ENCODE results near the gene ERFE. TPM values are rescaled to one million over a fixed set of nuclear protein-coding genes. Genes with fewer than 3 reads are reported as not detected.

The ERFE gene
- total RNA-seq, 4 donors from 2014 or later, result not detected

DNA sequence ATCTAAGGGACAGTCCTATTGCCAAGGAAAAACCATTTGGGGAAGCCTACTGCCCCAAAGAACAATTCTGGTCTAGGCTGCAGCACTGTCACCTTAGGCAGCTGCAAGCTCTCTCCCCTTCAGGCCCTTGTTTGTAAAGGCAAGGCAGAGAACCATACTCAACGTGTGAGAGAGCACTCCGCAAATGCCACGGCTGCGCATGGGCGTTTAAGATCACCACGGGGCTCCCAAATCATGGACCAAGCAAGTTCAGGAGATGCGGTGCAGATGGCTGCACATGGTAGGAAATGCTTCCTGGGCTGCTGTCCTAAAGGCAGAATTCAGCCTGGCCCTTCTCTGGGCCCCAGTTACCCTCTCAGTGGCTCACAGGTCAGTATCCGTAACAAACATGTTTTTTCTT lies 15.5 kb downstream of the ERFE start:
- peaks cover 86% of the 10 kb centered on the region for H3K36me3 ChIP-seq
- H3K4me3 ChIP-seq, result no peak overlapping the region
- TF ChIP-seq EP300 (IDR thresholded peaks at IDR 0.05) (no peak), POLR2A (IDR thresholded peaks at IDR 0.05) (no peak), POLR2AphosphoS5 (IDR thresholded peaks at IDR 0.05) (no peak)
- TF ChIP-seq, protein P1, sequence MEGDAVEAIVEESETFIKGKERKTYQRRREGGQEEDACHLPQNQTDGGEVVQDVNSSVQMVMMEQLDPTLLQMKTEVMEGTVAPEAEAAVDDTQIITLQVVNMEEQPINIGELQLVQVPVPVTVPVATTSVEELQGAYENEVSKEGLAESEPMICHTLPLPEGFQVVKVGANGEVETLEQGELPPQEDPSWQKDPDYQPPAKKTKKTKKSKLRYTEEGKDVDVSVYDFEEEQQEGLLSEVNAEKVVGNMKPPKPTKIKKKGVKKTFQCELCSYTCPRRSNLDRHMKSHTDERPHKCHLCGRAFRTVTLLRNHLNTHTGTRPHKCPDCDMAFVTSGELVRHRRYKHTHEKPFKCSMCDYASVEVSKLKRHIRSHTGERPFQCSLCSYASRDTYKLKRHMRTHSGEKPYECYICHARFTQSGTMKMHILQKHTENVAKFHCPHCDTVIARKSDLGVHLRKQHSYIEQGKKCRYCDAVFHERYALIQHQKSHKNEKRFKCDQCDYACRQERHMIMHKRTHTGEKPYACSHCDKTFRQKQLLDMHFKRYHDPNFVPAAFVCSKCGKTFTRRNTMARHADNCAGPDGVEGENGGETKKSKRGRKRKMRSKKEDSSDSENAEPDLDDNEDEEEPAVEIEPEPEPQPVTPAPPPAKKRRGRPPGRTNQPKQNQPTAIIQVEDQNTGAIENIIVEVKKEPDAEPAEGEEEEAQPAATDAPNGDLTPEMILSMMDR (IDR thresholded peaks at IDR 0.05), result no peak
- DNase-seq (ENCODE audit: low spot score in 2 of 2), result no peak
- H3K9me3 ChIP-seq, result no peaks in the 10 kb centered on the region
- H3K27me3 ChIP-seq, result no peaks in the 10 kb centered on the region
- H3K4me1 ChIP-seq, result peaks cover 15% of the 10 kb centered on the region
- 96% methylated on average over 8 of the region's 8 CpGs for WGBS
- H3K27ac ChIP-seq, result no peak overlapping the region

DNA sequence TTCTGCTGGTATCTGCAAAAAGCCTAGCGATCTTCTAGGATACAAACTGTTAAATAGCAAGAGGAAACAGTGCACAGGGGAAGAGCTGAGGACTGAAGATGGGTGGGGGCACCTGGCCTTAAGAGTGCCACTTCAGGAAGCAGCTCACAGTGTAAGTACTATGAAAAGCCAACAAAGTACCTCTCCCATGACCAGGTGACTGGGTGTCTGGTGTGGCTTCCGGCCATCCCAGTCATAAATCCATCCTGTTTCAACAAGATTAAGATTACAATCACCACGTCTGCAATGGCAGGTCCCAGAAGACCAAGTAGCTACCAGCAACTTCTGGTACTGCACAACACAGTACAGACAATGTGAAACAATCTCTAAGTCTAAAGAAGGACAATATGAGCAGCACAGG lies 15.9 kb downstream of the ERFE start:
- TF ChIP-seq POLR2A (IDR thresholded peaks at IDR 0.05), result no peak
- TF ChIP-seq POLR2AphosphoS5 (IDR thresholded peaks at IDR 0.05), result no peak
- TF ChIP-seq EP300 (IDR thresholded peaks at IDR 0.05), result no peak
- TF ChIP-seq, protein P1 (IDR thresholded peaks at IDR 0.05), result no peak
- WGBS, result 64% methylated on average over 3 of the region's 3 CpGs
- Histone ChIP-seq H3K36me3 (peaks cover 87% of the 10 kb centered on the region), H3K9me3 (no peaks in the 10 kb centered on the region), H3K4me1 (peaks cover 11% of the 10 kb centered on the region), H3K4me3 (no peak overlapping the region), H3K27ac (no peak overlapping the region), H3K27me3 (no peaks in the 10 kb centered on the region)
- DNase-seq (ENCODE audit: low spot score in 2 of 2), result no peak

DNA sequence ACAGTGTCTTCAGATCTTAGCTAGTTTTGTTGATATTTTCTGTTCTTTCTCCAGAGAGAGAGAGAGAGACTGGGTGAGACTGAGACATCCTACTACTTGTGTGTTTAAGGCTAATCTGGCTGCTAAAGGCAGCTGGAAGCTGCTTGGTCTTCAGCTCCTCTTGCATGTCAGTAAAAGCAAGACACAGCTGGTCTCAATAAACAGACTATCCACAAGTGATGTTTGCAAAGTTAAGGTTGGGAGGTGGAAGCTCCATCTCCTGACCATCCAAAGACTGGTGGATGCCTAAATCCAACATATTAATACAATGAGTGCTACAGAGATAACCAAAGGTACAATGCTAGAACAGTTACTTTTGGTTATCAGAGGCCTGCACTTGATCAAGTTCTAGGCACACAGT lies 17.8 kb downstream of the ERFE start:
- no peak overlapping the region for H3K4me3 ChIP-seq
- H3K9me3 ChIP-seq, result no peaks in the 10 kb centered on the region
- H3K27ac ChIP-seq, result no peak overlapping the region
- H3K27me3 ChIP-seq, result no peaks in the 10 kb centered on the region
- H3K36me3 ChIP-seq, result peaks cover 89% of the 10 kb centered on the region
- TF ChIP-seq POLR2A (IDR thresholded peaks at IDR 0.05) (no peak), EP300 (IDR thresholded peaks at IDR 0.05) (no peak), POLR2AphosphoS5 (IDR thresholded peaks at IDR 0.05) (no peak)
- TF ChIP-seq, protein P1 (IDR thresholded peaks at IDR 0.05), result no peak
- H3K4me1 ChIP-seq, result no peaks in the 10 kb centered on the region
- no peak for DNase-seq (ENCODE audit: low spot score in 2 of 2)

DNA sequence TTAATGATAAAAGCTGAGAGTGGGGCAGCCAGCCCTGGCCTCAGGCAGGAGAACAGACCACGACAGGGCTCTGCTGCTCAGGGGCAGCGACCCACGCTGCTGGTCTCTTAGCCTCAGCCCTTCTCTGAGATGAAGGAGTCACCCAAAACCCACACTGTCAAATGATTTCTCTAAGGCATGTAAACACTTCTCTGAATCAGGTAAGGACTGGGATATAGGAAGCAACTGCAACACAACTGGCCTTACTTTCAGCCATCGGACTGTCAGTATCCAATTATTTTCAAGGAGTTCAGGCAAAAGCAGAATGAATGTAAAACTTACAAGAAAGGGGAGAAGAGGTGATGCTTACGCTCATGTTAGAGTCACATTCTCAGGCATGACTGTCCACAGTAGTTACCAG lies 21.8 kb downstream of the ERFE start:
- WGBS, result 93% methylated on average over 5 of the region's 5 CpGs
- no peak for TF ChIP-seq EP300 (IDR thresholded peaks at IDR 0.05)
- TF ChIP-seq, protein P1 (IDR thresholded peaks at IDR 0.05), result no peak
- TF ChIP-seq POLR2AphosphoS5 (IDR thresholded peaks at IDR 0.05), result no peak
- TF ChIP-seq POLR2A (IDR thresholded peaks at IDR 0.05), result no peak
- H3K27me3 ChIP-seq, result no peaks in the 10 kb centered on the region
- H3K9me3 ChIP-seq, result no peaks in the 10 kb centered on the region
- no peak overlapping the region for H3K4me3 ChIP-seq
- H3K36me3 ChIP-seq, result peaks cover 90% of the 10 kb centered on the region
- DNase-seq (ENCODE audit: low spot score in 2 of 2), result no peak
- no peaks in the 10 kb centered on the region for H3K4me1 ChIP-seq
- no peak overlapping the region for H3K27ac ChIP-seq

DNA sequence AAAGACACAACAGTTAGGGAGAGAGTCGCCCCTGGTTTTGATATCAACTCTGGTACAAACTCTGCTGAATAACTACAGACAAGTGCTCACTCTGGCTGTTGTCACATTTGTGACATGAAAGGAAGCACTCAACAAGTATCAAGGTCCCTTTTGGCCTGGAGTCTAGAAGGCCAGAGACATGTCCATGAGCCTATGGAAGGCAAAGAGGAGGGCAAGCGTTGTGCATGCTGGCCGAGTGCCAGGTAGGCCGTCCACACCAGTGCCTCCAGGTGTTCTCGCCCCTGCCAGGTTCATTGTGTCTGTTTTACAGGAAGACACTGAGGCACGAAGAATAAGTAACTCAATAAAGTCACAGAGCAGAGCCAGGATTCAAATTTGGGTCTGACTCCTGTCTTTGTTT lies 23.6 kb downstream of the ERFE start:
- Histone ChIP-seq H3K36me3 (peaks cover 99% of the 10 kb centered on the region), H3K27ac (no peak overlapping the region), H3K4me3 (no peak overlapping the region), H3K9me3 (no peaks in the 10 kb centered on the region), H3K4me1 (no peaks in the 10 kb centered on the region), H3K27me3 (no peaks in the 10 kb centered on the region)
- WGBS, result 64% methylated on average over 6 of the region's 6 CpGs
- no peak for TF ChIP-seq POLR2AphosphoS5 (IDR thresholded peaks at IDR 0.05)
- TF ChIP-seq POLR2A (IDR thresholded peaks at IDR 0.05), result no peak
- TF ChIP-seq, protein P1 (IDR thresholded peaks at IDR 0.05), result no peak
- no peak for TF ChIP-seq EP300 (IDR thresholded peaks at IDR 0.05)
- no peak for DNase-seq (ENCODE audit: low spot score in 2 of 2)

All from suprapubic skin (tissue), 4 donors.